AG04450 (cell line): Measurements from ENCODE around the gene GPLD1. TPM values are rescaled to one million over a fixed set of nuclear protein-coding genes. Genes with fewer than 3 reads are reported as not detected.

ENCODE experiments used
- CTCF ChIA-PET: fragments of 300-600, 350-600 bp; formaldehyde crosslinking; extraction: SDS; loops from one replicate; lab custom pipeline; 2022; ENCODE audit warnings: antibody characterized with exemption, inconsistent platforms; lab: Charles Lee
- POLR2A ChIA-PET: fragments of 350-600 bp; formaldehyde crosslinking; extraction: SDS; loops from one replicate; lab custom pipeline; 2021; ENCODE audit warnings: antibody characterized with exemption, inconsistent platforms; lab: Yijun Ruan, JAX
- DNase-seq: peaks from one replicate; pipeline ENCODE4 v3.0.0-alpha.2; 2011; ENCODE audit warnings: low read depth, low spot score
- H3K27ac ChIP-seq: one replicate; pipeline ENCODE4 v1.5.1; 2012; ENCODE audit warnings: low read depth, low read length, control low read depth
- H3K27me3 ChIP-seq: one replicate; pipeline ENCODE4 v1.6.0; 2012; ENCODE audit warnings: low read length; ENCODE audit not compliant: control insufficient read depth, insufficient read depth
- H3K4me3 ChIP-seq: 2 replicates; pipeline ENCODE4 v1.5.1; 2011; ENCODE audit warnings: mild to moderate bottlenecking, low read depth, low read length, control low read depth
- H3K9me3 ChIP-seq: 2 replicates; pipeline ENCODE4 v1.5.1; 2012; ENCODE audit warnings: low read length; ENCODE audit not compliant: control insufficient read depth, insufficient read depth
- CTCF ChIP-seq: IDR thresholded peaks from 2 replicates; pipeline ENCODE4 v1.5.1; 2011; ENCODE audit warnings: low read depth, low read length, control low read depth, inconsistent platforms
- polyA plus RNA-seq: library from polyadenylated mRNA; depleted of rRNA; stranded (reverse); fragments of >200 nt; gene quantifications from 2 replicates; pipeline ENCODE4 v1.2.3, GENCODE V29; 2011

The GPLD1 gene
- polyA plus RNA-seq, 1 experiment = 0.04 TPM

- POLR2A ChIA-PET = no interaction called here
- no peak overlapping the region for H3K27ac ChIP-seq
- peak; percentile 41 for DNase-seq
- H3K4me3 ChIP-seq = no peak overlapping the region
- CTCF ChIA-PET = interaction anchor here (2.2 kb wide), 1 partner anchor 112 kb away, joined by 5 read pairs; no protein-coding TSS in a partner anchor
- no peaks in the 10 kb centered on the region for H3K9me3 ChIP-seq
- peaks cover 5% of the 10 kb centered on the region for H3K27me3 ChIP-seq
- no peak for TF ChIP-seq CTCF
Measured at GRCh38 chr6:24394780-24395437, 94.5 kb downstream of the GPLD1 start.

GRCh38 chr6:24394061-24394779, 95.2 kb downstream of the GPLD1 start:
- CTCF ChIA-PET = interaction anchor here (2.2 kb wide), 1 partner anchor 111 kb away, joined by 5 read pairs; no protein-coding TSS in a partner anchor
- Histone ChIP-seq H3K4me3 (no peak overlapping the region), H3K27me3 (peaks cover 5% of the 10 kb centered on the region), H3K27ac (no peak overlapping the region), H3K9me3 (no peaks in the 10 kb centered on the region)
- no peak for TF ChIP-seq CTCF
- POLR2A ChIA-PET = no interaction called here
- DNase-seq = no peak

- no peak overlapping the region for H3K4me3 ChIP-seq
- CTCF ChIA-PET = interaction anchor here (2.0 kb wide), 1 partner anchor 109 kb away, joined by 6 read pairs; no protein-coding TSS in a partner anchor
- H3K27ac ChIP-seq = no peak overlapping the region
- POLR2A ChIA-PET = no interaction called here
- DNase-seq = no peak
- peaks cover 5% of the 10 kb centered on the region for H3K27me3 ChIP-seq
- TF ChIP-seq CTCF = no peak
- H3K9me3 ChIP-seq = no peaks in the 10 kb centered on the region
Measured at GRCh38 chr6:24391756-24392405, 97.5 kb downstream of the GPLD1 start.

- ChIA-PET POLR2A (no interaction called here), CTCF (interaction anchor here (2.0 kb wide), 1 partner anchor 108 kb away, joined by 6 read pairs; no protein-coding TSS in a partner anchor)
- TF ChIP-seq CTCF = no peak
- Histone ChIP-seq H3K27me3 (peaks cover 5% of the 10 kb centered on the region), H3K4me3 (no peak overlapping the region), H3K9me3 (no peaks in the 10 kb centered on the region), H3K27ac (no peak overlapping the region)
- no peak for DNase-seq
Measured at GRCh38 chr6:24391208-24391607, 98.2 kb downstream of the GPLD1 start.
